Coronary artery (tissue), 2 donors: Measurements from ENCODE around the gene DOCK3.
"Not testable (repeated sequence)": the region's sequence is repeated elsewhere in the genome, so short reads cannot be mapped to it uniquely, and the experiment has no call there.

ENCODE experiments used
- DNase-seq: peaks from one replicate; pipeline ENCODE4 v3.0.0-alpha.2; 2017; ENCODE audit warnings: low spot score
- H3K27ac ChIP-seq, 2 donors: fragments of 200-600 bp; sonication (generic); one replicate each; pipeline ENCODE4 v1.5.1; 2016 to 2019
- H3K4me3 ChIP-seq: fragments of 200-600 bp; sonication (generic); 2 replicates; pipeline ENCODE4 v1.5.1; 2016; ENCODE audit warnings: mild to moderate bottlenecking, moderate library complexity
- CTCF ChIP-seq: fragments of 200-600 bp; sonication (generic); IDR thresholded peaks from one replicate; pipeline ENCODE4 v1.5.1; 2019; ENCODE audit warnings: antibody characterized with exemption

The DOCK3 gene

GRCh38 chr3:51057121-51057520 lies 382.4 kb downstream of the DOCK3 start:
- no peak for DNase-seq
- Histone ChIP-seq H3K27ac (no peak overlapping the region), H3K4me3 (no peak overlapping the region)
- TF ChIP-seq CTCF = no peak

GRCh38 chr3:51063053-51063452 lies 388.3 kb downstream of the DOCK3 start:
- no peak for TF ChIP-seq CTCF
- no peak overlapping the region for H3K4me3 ChIP-seq
- no peak overlapping the region for H3K27ac ChIP-seq
- no peak for DNase-seq

GRCh38 chr3:51075221-51075775 lies 400.6 kb downstream of the DOCK3 start:
- H3K27ac ChIP-seq = no peak overlapping the region
- DNase-seq = no peak
- TF ChIP-seq CTCF = no peak
- no peak overlapping the region for H3K4me3 ChIP-seq

GRCh38 chr3:51082363-51082762 lies 407.6 kb downstream of the DOCK3 start:
- Histone ChIP-seq H3K27ac (no peak overlapping the region), H3K4me3 (no peak overlapping the region)
- no peak for TF ChIP-seq CTCF
- no peak for DNase-seq

- DNase-seq = no peak
- no peak overlapping the region for H3K4me3 ChIP-seq
- TF ChIP-seq CTCF = no peak
- no peak overlapping the region for H3K27ac ChIP-seq
These were observed 408.8 kb downstream of the DOCK3 start for GRCh38 chr3:51083490-51083889.

GRCh38 chr3:51092141-51092540 lies 417.4 kb downstream of the DOCK3 start:
- H3K4me3 ChIP-seq, H3K27ac ChIP-seq, DNase-seq: not testable (repeated sequence)

- DNase-seq, H3K27ac ChIP-seq, H3K4me3 ChIP-seq: not testable (repeated sequence)
These were observed 420.1 kb downstream of the DOCK3 start for GRCh38 chr3:51094838-51095237.

- no peak for DNase-seq
- no peak overlapping the region for H3K27ac ChIP-seq
- TF ChIP-seq CTCF = peak; percentile 25
- H3K4me3 ChIP-seq = no peak overlapping the region
These were observed 425.2 kb downstream of the DOCK3 start for GRCh38 chr3:51099794-51100535.
